GM18951 (cell line): ENCODE data around the gene PRM1.

Source experiments
- POLR2A ChIP-seq: IDR thresholded peaks from 4 replicates; pipeline ENCODE4 v1.6.1; 2011; ENCODE audit warnings: mild to moderate bottlenecking; ENCODE audit not compliant: insufficient read length, insufficient read depth; ENCODE audit errors: extremely low read depth
- in situ Hi-C: fragments of 300-500 bp; cut with MboI; formaldehyde crosslinking; loops from one replicate; pipeline ENCODE4 v1.12.0; 2022; ENCODE audit warnings: low sequenced_read_pairs, mixed read lengths, inconsistent platforms; ENCODE audit not compliant: unreplicated experiment

Gene PRM1

DNA sequence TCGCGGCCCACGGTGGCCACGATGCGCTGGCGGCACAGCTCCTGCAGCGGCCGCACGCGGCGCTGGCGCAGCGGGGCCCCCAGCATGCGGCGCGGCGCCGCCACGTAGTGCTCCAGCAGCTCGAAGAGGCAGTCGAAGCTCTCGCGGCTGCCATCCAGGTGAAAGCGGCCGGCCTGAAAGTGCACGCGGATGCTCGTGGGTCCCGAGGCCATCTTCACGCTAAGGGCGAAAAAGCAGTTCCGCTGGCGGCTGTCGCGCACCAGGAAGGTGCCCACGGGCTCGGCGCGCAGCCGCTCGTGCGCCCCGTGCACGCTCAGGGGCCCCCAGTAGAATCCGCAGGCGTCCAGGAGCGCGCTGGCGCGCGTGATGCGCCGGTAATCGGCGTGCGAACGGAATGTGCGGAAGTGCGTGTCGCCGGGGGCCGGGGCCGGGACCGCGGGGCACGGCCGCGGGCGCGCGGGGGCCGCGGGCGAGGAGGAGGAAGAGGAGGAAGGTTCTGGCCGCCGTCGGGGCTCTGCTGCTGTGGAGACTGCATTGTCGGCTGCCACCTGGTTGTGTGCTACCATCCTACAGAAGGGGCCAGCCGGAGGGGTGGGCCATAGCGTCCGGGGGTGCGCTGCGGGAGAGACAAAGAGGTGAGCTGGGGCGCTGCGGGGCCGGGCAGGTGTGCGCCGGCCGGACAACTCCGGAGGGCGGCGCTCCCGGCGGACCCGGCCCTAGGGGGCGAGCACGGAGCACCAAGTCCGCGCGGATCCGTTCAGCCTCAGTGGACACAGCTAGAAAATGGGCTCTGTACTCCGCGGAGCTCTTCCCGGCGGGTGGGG is 26.0 kb downstream of the PRM1 start:
- in situ Hi-C loops, result no loop called here
- TF ChIP-seq POLR2A, result peak; percentile 41

DNA sequence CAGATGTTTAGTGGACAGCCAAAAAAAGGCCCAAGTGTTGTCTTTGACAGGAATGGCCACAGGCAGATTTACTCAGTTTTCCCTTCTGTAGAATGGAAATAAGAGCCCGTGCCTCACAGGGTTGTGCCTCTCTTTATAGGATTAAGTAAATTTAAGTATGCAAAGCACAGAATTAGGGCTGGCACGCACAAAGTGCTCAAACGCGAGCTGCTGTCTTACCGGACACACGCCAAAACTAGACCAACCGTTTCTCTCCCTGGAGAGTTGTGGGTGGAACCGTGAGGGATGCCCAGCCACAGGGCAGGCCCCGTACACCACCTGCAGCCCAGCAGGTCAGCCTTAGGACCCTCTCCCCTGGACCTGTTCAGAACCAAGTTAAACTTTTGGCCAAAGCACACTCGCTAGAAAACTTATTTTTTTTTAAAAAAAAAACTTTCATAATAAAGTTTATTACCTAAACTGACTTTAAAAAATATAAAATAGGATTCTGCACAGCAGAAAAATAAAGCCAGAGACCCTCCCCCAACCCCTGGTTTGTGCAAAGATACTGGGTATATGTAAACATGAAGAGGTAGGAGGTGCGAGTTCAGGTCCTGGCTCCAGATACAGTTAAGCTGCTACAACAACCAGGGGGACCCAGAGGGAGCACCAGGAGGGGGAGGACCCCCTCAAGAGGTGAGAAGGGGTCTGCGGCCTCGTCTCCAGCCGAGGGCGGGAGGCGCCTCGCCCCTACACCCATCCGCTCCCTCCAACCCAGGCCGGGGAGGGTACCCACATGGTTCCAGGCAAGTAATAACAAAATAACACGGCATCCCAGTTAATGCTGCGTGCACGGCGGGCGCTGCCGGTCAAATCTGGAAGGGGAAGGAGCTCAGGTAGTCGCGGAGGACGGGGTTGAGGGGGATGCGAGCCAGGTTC is 26.9 kb downstream of the PRM1 start:
- in situ Hi-C loops, result no loop called here

DNA sequence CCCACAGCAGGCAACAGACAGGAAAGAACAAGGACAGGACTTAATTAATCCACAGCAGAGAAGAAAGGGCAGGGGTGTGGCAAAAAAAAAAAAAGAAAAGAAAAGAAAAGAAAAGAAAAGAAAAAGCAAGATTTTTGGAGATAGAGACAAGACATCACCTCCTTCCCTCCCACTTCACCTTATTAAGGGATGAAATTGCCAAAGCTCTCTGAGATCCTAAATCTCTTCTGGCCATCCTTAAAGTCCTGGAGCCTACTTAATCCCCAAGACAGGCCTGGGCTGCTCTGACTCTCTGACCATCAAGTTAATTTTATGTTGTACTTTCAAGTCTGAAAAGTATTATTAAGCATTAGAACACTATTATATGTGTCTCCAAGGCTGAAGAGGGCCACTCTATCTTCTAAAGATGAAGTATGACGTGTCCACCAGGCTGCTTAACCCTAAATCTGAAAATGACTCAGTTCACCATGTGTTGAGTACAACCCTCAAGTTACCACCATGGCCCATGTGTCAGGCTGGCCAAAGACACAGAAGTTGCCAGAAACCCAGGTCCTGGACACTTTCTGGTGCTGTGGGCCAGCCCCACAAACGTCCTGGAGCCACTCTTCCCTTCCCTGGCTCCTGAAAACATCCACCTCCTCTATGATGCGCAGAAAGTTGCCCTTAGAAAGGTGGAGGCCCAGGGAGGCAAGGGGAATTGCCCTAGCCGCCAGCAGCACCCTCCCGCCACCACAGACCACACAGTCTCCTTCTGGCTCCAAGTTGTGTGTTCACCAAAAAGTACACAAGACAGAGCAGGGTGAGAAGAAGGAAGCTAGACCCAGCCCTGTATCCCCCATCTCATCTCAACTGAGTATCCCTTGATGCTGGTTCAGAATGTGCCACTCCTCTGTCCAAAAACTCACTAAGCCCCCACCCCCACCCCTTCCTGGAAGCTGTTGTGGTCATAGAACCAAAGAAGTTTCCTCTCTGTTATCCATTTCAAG is 27.8 kb downstream of the PRM1 start:
- peak; percentile 41 for TF ChIP-seq POLR2A
- in situ Hi-C loops, result no loop called here

More for the DNA sequence above, 26.9 kb downstream of the PRM1 start:
- no peak for TF ChIP-seq POLR2A

- in situ Hi-C loops, result no loop called here
- no peak for TF ChIP-seq POLR2A
Observed at GRCh38 chr16:11252482-11252931, 28.6 kb downstream of the PRM1 start.

DNA sequence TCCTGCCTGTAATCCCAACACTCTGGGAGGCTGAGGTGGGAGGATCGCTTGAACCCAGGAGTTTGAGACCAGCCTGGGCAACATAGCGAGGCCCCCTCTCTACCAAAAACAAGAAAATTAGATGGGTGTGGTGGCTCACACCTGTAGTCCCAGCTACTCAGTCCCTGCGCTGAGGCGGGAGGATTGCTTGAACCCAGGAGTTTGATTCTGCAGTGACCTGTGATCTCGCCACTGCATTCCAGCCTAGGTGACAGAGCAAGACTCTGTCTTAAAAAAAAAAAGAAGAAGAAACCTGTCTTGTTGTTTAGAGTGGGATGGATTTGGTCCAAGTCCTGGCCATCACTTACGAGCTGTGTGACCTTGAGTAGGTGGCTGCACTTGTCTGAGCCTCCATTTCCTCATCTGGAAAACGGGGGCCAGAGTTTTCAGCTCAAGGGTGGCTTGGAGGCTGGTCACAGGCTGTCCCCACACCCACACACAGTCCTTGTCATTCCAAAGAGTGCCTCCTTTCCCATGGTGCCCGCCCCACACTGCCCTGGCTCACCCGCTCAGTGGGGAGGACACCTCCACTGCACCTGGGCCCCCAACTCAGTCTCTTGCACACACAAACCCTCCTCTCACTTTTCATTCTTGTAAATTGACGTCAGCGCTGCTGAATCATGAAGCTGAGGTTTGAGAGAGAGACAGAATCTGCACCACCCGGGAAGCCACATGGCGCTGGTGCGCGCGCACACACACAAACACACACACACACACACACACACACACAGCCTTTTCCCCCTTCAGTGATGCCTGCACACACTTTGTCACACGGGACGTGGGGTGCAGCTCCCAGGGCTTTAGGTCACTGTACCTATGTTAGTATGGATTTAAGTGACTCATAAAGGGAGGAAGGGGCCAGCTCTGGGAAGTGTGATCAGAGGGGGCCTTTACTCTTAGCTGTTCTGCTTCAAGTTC is 29.3 kb downstream of the PRM1 start:
- TF ChIP-seq POLR2A, result peak; percentile 27
- in situ Hi-C loops, result no loop called here

DNA sequence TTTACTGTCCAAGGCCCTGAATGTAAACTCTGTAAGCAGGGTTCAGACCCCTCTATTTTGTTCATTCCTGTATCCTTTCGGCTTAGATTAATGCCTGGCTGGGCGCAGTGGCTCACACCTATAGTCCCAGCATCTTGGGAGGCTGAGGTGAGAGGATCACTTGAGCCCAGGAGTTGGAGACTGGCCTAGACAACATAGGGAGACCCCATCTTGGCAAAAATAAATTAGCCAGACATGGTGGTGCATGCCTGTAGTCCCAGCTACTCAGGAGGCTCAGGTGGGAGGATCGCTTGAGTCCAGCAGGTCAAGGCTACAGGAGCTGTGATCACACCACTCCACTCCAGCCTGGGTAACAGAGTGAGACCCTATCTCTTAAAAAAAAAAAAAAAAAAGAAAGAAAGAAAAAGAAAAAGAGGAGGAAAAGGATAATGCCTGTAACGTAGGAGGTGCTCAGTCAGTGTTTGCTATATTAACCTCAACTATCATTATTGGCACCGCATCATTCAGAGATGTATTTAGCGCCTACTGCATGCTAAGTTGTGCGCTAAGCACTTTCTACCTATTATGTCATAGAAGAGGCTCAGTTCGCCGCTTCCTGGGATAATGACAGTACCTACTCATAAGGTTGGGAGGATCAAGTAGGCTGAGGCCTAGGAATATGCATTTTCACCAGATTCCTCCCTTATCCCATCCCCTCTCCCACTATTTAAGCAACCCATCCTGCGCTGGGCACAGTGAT is 30.2 kb downstream of the PRM1 start:
- in situ Hi-C loops, result no loop called here

DNA sequence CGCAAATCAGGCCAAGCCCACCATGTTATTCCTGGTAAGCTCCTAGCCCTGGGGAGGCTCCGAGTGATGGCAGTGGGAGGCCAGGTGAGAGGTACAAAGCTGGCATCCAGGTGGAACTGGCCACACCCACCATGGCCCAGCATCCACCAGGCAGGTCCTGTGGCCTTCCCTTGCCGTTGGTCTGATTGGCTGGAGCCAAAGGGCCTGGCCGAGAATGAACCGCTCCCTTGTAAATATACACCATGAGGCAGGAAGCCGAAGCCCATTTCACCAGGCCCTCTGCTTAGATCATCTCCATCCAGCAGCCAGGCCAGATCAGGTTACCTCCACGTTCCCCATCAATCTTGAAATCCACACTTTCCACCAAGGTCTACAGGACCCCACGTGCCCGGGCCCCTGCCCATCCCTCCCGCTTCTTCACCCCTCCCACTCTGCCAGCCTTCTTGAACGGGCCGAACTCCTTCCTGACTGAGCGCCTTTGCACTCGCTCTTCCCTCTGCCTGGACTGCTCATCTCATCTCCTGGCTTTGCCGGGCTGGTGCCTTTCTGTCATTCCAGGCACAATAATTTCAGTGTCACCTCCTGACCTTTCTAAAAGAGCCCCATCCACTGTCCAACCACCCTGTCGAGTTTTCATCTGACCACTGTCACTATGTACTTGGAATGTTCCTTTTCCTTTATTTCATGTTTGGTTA is 30.9 kb downstream of the PRM1 start:
- peak; percentile 11 for TF ChIP-seq POLR2A

More for the DNA sequence above, 30.2 kb downstream of the PRM1 start:
- TF ChIP-seq POLR2A, result no peak

GRCh38 chr16:11249233-11250061 is 31.7 kb downstream of the PRM1 start:
- no peak for TF ChIP-seq POLR2A
- in situ Hi-C loops, result loop anchor here (25.0 kb wide), 1 partner anchor 287 kb away; no protein-coding TSS in a partner anchor

More for the DNA sequence above, 30.9 kb downstream of the PRM1 start:
- in situ Hi-C loops, result no loop called here

DNA sequence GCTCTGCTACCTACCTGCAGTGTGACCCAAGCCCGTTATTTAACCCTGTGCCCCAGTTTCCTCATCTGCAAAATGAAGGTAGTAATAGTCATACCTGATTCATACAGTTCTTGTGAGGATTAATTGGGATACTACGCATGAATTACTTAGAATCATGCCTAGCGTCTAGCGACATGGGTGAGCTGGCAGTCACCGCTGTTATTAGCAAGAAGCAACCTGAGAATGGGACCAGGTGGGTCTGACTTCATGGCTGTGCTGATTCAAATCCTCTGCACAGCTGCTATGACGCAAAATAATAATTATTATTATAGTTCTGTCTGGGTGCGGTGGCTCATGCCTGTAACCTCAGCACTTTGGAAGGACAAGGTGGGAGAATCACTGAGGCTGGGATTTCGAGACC is 33.0 kb downstream of the PRM1 start:
- in situ Hi-C loops, result loop anchor here (25.0 kb wide), 1 partner anchor 286 kb away; no protein-coding TSS in a partner anchor
- no peak for TF ChIP-seq POLR2A
